Hematopoietic multipotent progenitor cell treated with erythropoietin and hydrocortisone succinate and interleukin-3 and kit ligand, for 17 days (in vitro differentiated cells): ENCODE results near the gene GABRG3.
"Not testable (repeated sequence)": the region's sequence is repeated elsewhere in the genome, so short reads cannot be mapped to it uniquely, and the experiment has no call there.

Source experiments
- DNase-seq: peaks from one replicate; pipeline ENCODE4 v3.0.0-alpha.2; 2015; ENCODE audit warnings: low spot score

The GABRG3 gene

DNA sequence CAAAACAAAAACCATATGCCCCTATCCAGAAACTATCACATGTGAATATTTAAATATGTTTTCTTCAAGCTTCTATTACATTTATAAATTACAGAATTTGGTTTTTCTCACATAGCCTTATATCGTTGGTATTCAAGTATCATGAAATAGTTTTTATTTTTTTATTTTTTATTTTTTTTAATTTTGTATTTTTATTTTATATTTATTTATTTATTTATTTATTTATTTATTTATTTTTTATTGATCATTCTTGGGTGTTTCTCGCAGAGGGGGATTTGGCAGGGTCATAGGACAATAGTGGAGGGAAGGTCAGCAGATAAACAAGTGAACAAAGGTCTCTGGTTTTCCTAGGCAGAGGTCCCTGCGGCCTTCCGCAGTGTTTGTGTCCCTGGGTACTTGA, 32.0 kb downstream of the GABRG3 start:
- not testable (repeated sequence) for DNase-seq

DNA sequence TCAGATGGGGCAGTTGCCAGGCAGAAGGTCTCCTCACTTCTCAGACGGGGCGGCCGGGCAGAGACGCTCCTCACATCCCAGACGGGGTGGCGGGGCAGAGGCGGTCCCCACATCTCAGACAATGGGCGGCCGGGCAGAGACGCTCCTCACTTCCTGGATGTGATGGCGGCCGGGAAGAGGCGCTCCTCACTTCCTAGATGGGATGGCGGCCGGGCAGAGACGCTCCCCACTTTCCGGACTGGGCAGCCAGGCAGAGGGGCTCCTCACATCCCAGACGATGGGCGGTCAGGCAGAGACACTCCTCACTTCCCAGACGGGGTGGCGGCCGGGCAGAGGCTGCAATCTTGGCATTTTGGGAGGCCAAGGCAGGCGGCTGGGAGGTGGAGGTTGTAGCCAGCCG, 33.2 kb downstream of the GABRG3 start:
- DNase-seq: not testable (repeated sequence)

DNA sequence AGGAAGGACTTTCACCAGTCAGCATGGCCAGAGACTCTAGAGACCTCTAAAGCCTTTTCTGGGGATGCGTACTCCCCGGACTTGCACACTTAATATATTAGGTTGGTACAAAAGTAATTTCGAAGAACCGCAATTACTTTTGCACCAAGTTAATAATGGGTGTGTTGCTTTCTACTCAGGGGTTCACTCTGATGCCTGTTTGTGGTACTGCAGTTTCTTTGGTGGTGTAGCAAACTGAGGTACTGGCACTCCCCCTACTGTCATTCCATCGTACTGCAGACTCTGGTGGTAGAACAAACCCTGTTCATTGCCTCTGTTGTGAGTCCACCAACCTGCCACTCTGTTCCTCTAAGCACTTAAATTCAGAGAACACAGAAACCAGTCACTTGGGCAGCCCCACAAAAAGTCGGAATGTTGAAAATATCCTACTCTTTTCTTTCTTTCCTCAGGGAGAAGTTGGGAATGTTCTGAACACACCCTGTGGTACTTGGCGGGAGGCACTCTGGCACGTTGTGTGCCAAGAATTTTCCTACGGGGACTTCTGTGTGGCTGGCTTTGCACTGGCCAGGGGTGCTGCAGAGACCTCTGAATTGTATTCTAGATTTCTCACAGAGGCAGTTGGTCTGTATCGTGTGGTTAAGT, 46.3 kb downstream of the GABRG3 start:
- DNase-seq: peak; percentile 12

DNA sequence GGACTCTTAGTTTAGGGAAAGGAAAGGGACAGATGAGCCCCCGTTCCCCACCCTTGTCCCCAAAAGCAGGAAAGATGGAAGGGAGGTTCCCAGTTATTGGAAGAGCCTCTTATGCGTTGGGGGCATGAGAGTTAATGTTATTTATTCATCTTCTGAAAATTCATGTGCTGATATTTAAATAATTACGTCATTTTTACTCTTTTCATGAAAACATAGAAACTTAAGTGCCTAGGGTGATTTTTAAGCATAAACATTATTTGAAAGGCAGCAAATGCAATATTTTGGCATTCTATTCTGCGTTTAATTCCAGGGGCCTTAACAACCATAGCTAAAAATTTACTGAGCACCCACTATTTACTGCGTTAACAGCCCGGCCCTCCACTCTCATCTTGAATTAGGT, 48.7 kb downstream of the GABRG3 start:
- DNase-seq: no peak

DNA sequence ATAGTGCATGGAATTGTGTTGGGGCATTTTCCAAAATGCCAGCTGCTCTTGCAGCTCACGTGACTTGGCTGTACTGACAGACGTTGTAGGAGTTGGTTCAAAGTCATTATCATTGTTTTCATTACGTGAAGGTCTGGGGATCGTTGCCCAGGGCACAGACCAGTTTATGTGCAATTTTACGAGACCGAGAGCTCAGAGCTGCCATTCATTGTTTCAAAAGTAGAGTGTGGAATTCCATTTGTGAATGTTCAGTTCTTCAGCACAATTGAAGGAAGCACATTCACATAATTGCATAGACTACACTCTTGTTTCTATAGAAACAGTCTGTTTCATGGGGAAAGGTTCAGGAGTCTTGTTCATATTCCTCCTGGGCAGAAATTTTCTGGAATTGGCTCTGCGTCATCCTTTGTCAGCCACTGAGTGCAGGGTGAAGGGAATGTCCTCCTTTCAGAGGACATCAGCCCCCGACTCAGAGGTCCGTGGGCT, 54.5 kb downstream of the GABRG3 start:
- no peak for DNase-seq

DNA sequence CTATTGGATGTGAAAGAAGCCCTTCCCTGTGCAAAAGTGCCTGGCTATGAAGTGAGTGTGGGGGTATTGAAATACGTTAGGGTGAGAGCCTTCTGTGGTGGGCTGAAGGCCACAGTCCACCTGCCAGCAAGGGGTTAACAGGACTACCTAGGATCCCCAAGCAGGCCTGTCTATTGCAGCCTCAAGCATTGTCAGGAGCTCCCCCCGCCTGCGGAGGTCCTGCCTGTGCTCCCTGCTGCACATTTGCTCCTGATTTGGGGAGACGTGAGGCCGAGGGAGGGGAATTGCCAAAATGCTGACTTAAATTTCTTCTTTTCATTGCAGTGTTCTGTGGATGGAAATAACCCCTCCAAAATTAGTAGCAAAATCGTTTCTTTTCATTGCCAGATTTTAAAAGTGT, 56.2 kb downstream of the GABRG3 start:
- DNase-seq: no peak

DNA sequence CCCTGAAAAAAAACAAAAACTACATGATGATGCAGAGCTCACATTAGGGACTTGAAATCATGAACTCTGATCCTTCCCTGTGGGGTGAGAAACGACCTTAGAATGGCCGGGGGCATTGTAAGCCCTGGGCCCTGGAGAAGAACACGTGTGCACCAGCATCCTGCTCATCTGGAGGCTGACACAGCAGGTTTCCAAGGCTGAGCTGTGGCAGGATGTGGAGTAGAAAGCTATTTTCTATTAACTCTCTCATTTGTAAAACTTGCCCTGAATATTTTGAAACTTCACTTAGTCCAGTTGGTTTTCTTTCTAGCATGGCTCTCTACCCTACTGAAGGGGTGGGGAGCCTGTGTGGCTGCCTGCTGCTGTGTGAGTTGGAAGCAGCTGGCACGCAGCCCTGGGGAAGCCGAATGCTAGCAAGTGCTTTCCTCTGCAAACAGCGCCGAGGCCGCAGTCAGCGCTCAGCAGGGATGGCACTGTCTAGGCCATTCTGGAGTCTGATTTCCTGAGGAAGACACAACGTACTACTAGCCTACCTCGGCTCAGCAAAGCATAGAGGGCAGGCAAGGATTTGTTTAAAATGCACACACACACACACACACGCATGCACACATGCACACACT, 58.0 kb downstream of the GABRG3 start:
- DNase-seq: no peak

DNA sequence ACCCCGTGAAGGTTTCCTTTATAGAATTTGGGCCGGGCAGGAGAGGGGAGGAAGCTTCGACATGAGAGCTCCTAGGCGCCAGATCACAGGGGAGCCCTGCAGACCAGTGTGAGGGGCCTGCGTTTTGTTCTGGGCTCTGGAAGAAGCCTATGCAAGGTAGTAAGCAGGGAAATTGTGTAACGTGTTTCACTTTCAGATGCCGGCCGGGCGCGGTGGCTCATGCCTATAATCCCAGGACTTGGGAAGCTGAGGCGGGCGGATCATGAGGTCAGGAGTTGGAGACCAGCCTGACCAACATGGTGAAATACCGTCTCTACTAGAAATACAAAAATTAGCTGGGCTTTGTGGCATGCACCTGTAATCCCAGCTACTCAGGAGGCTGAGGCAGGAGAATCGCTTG, 65.2 kb downstream of the GABRG3 start:
- DNase-seq: no peak

DNA sequence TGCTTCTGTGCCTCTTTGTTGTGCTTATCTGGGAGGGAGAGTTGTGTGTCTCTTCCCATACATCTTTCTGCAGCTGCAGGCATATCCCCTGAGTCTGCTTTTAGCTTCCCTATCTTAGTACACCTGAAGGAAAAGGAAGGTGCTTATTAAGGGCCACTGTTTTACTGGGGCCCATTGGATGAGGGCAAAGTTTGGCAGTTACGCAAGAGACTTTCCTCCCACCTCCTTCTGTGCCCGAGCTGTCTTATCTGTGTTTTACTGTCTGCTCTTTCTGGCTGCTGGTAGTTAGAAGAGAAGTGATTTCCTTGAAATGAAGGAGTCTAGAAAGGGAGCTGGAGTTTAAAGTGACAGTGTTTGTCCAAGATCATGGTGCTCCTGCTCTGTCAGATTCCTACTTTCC, 66.5 kb downstream of the GABRG3 start:
- DNase-seq: no peak

DNA sequence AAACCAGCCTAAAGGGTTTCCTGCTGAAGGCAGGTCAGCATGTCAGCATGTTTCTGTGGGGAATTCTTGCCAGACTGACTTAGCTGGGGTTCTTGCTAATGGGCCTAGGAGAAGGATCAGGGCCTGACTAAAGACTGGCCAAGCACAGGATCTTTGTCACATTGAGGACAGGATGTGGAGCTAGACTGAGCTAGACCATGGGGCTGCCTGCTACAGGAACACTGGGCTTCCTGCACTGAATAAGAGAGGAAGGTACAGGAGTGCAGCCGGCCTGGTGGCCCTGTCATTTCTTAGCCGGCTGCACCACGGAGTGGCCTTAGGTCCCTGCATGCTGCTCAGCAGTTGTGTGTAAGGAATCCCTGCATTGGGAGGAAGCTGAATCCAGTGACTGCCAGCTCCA, 68.2 kb downstream of the GABRG3 start:
- DNase-seq: no peak

DNA sequence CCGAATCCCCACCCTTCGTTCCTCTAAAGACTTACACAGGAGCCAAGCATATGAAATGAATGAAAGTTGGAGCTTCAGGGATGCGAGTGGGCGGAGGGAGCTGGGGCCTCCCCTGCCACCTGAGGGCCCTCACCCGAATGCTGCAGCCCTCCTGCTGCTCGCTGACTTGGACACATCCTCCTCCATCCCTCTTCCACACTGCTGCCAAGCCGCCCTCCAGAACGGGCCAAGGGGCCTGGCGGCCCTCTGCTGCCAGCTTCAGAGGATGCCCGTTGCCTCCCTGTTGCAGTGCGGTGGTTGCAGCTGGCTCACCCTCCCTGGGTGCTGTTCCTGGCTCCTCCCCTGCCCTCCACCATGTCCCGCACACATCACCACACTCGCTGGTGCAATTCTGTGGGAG, 71.2 kb downstream of the GABRG3 start:
- no peak for DNase-seq

DNA sequence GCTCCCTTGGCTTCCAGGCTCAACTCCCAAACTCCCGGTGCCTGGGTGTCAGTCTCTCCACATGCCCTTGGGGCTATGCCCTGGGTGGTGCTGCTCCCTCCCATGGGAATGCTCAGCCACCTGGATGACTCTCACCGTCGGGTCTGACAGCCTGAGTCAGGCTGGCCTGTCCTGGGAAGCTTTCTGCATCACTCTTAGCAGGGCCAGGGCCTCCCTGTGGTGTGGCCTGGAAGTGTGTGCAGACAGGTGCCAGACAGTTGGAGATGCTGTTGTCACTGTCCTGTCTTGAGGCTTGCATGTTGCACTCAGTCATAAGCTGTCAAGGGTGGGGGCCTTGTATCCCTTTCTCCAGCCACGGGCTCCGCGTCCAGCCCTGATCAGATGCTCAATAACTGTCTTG, 71.7 kb downstream of the GABRG3 start:
- no peak for DNase-seq

DNA sequence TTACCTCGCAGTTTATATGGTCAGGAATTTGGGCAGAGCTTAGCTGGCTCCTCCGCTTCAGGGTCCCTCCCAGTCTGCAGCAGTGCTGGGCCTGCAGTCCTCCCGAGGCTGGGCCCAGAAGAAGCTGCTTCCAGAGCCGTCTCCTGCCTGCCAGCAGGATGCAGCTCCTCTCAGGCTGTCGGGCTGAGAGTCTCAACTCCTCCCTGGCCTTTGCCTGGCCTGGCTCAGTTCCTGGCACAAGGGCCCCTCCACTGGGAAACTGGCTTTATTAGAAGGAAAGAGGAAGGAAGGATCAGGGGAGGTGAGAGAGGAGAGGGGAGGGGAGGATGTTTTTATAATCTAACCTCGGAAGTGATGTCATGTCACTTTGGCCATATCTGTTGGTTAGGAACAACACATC, 72.8 kb downstream of the GABRG3 start:
- DNase-seq: no peak

DNA sequence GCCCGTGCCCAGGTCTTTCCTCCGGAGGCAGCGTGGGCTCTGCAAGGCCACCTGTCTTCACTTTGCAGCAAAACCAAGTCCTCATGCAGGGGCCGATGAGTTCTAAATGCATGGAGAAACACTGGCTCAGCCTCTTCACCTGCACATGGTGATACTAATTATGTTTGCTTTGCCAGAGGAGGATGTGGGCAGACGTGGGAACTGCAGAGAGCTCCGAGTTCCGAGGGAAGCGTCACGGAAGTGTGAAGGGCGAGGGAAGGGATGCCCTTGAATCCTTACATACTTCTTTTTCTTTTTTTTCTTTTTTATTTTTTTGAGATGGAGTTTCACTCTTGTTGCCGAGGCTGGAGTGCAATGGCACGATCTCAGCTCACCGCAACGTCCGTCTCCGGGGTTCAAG, 74.8 kb downstream of the GABRG3 start:
- DNase-seq: no peak

DNA sequence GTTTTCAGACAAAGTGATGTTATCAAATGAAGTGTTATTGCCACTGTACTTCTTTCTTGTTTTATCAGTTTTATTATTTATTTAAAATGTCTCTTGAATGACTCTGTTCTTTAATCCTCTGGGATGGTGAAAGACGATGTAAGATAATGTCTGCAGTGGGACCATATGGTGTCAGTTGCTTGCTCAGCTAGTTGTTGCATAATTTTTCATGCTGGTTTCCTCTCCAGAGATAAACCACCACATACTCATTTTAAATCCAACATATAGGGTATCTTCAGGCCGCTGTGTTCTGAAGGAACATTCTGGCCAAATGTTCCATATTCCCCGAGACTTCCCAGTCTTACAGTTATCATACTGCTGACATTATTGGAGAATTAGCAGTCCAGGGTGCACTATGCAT, 75.9 kb downstream of the GABRG3 start:
- no peak for DNase-seq

DNA sequence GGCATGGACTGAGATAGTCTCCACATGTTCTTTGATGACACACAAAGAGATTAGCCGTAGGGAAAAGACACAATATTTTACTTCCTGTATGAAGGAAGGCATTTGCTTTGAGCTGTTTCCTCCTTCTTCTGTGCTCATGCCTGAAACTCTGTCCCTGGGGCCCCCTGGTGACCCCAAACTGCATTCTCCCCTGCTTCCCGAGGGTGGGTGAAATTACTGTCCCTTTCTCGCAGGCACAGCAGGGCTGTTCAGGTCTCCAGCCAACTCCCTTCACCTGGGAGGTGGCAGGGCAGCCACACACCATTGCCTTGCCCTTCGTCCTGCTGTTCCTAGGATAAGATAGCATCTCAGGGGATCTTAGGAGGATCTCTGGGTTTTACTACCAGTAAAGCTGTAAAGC, 79.2 kb downstream of the GABRG3 start:
- DNase-seq: no peak

DNA sequence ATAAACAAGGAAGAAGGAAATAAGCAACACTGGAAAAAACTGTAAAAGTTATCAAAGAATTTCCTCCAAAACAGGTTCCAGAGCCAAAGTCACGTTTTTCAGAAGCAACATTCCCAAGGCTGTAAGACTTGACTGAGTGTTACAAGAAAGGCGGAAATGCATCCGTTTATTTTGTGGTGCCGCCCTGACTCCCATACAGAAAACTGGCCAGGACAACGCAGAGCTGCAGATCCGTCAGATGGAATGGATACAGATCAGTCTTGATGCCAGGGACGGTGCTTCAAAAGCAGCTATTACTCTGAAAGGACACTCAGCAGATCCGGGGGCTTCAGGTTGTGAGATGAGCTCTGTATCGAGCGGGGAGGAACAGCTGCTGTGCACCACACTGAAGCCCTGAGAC, 83.4 kb downstream of the GABRG3 start:
- DNase-seq: no peak

DNA sequence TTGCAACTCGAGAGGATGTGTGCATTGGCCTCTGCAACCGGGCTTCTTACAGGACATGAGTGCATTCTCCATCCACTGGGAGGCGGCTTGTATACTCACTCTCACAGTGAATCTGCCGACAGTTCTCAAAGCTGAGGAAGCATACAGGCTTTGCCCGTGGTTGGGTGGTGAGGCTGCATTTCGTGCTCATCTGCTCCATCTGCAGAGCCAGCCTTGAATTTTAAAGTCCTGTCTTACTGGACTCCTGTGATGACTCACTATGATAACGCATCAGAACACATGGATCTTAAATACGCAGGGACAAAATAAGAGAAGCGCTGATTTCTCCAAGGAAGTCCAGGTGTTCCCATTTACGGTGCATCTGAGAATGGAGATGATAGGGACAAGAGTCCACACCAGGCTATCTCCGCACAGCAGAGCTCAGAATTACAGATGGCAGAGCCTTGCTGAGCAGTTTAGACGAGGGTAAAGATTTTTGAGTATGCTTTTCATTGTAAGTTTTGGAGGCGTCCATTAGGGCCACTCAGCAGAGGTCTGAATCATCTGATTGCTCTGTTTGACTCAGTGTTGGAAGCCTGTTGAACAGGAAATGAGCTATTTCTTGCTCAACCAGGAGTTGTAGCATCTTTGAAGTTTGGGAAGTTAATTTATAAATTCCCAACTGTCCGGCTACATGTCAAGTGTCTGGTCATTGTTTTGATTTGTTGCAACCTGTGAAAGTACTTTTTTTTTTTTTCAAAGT, 87.1 kb downstream of the GABRG3 start:
- no peak for DNase-seq

DNA sequence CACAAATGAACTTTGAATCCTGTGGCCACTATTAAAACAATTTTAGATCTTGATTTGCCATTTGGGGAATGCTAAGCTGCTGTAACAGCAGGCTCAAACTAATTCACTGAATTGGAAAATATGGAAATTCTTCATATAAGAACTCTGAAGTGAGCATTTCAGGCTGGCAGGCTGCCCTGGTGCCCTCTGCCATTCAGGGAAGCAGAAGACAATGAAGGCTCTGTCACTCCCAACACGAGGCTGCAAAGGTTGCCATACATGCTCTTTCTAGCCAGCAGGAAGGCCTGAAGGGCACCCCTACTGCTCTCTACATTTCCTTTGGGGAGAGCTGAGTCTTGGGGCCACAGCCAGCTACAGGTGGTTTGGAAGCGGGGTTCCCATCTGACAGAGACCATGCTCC, 88.0 kb downstream of the GABRG3 start:
- DNase-seq: no peak

DNA sequence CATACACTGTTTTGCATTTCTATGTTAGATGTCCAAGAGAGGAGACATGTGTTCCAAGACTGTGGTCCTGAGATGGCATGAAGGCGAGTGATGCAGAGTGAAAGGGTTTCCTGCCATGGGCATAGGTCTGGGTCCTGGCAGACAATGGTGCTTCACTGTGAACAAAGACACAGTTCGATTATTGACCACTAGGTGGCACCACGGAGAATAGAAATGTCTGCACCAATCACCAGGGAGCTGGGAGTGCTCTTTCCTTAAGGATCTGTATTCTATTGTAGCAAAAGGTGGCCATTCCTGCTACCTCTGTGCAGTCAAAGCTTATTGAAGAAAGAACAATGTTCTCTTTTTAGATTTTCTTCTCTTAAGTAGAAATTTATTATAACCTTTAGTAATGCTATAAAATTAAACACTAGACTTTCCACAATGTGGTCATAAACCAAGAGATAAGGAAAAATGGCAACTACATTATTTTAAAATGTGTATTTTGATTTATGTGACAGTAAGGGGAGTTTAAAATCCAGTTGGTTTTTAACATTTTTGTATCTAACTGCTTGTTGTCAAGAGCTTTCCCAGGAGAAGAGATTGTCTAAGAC, 88.7 kb downstream of the GABRG3 start:
- DNase-seq: peak; percentile 15

DNA sequence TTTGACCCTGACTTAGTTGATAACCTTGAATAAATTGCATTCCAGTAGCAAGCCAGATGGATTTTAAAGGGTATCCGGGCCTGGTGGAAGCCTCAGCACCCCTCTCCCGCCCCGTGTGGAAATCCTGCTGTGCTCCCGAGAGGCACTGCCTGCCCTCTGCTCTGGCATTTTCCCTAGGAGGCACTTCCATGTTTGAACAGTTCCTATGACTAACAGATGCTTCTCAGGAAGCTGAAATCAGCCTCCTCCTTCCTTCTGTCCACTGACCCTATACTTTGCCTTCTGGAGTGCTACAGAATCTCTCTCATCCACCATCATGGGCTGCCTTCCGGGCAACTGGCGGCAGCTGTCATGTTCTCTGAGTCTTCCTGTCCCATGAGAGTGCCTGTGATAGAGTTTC, 90.8 kb downstream of the GABRG3 start:
- DNase-seq: no peak

DNA sequence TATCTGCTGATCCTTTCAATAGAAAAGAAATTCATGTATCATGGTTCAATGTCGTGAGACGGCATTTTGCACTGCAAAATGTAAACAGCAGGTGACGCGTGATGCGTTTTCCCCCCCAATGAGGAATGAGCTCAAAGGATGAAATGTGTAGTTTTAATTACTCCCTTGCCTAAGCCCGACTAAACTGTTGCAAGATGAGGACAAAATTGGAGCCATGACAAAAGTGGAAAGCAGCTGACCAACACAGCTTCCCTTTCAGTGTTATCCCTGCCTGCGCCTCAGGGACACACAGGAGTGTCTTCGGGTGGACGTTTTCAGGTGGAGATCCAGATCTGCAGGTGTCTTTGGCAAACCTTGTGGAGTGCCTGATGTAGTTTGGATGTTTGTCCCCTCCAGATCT, 92.0 kb downstream of the GABRG3 start:
- DNase-seq: no peak

DNA sequence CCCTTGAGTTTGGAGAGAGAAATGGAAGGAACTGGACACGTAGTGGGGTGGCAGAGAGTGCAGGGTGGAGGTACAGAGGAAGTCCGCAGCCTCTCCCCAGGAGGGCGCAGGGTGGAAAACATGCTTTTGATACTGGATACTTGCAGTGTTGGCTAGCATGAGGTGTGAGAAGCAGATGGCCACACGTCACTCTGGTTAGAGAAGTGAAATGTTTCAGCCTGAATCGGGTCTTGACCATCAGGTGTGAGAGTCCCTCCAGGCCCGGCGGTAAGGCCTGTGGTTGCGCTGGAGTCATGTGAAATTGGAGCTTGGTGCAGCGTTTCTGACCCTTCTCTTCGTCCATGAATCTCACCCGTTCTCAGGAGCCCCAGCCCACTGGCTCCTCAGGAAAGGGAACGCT, 93.1 kb downstream of the GABRG3 start:
- no peak for DNase-seq
